Adrenal gland (tissue), 12 donors: ENCODE measurements around the gene C1orf56. TPM values are rescaled to one million over a fixed set of nuclear protein-coding genes. Genes with fewer than 3 reads are reported as not detected.
A peak's percentile ranks its signal among the peaks of the same experiment; 100 is the strongest.

Source experiments
- DNase-seq, 7 donors: peaks; one replicate each; pipeline ENCODE4 v3.0.0-alpha.2; 2019 to 2020
- H3K27ac ChIP-seq, 5 donors: fragments of 200-600 bp; sonication (generic) in 4 of 5; 1 replicate in 3 of 5; 2 replicates in 2 of 5; pipeline versions ENCODE4 v1.5.1 to v1.8.0; 2016 to 2020; ENCODE audit warnings: mild to moderate bottlenecking in 1 of 5
- H3K27me3 ChIP-seq: fragments of 200-600 bp; 2 replicates; pipeline ENCODE4 v1.8.0; 2021
- H3K36me3 ChIP-seq, 2 donors: fragments of 200-600 bp; replicated peaks in 1 of 2; 1 replicate in 1 of 2; 2 replicates in 1 of 2; pipeline versions ENCODE4 v1.5.1 to v1.8.0; 2018 to 2022
- H3K4me1 ChIP-seq, 2 donors: fragments of 200-600 bp; replicated peaks in 1 of 2; 1 replicate in 1 of 2; 2 replicates in 1 of 2; pipeline versions ENCODE4 v1.5.1 to v1.8.0; 2018 to 2021
- H3K4me3 ChIP-seq, 4 donors: fragments of 200-600 bp; sonication (generic) in 3 of 4; one replicate each; pipeline ENCODE4 v1.5.1; 2016 to 2018
- H3K9me3 ChIP-seq, 3 donors: fragments of 200-600 bp; sonication (generic) in 1 of 3; replicated peaks in 1 of 3; 1 replicate in 2 of 3; 2 replicates in 1 of 3; pipeline versions ENCODE4 v1.5.1 to v1.8.0; 2016 to 2021
- POLR2A ChIP-seq, 2 donors: fragments of 450-650 bp; IDR thresholded peaks; one replicate each; pipeline ENCODE4 v1.6.1; 2017; ENCODE audit warnings: antibody characterized with exemption in 2 of 2, mild to moderate bottlenecking in 2 of 2, moderate library complexity in 1 of 2
- WGBS, 4 donors: extraction: QIAGEN DNeasy Blood & Tissue Kit in 2 of 4; methylation state at CpG; one replicate each; pipeline versions ENCODE4 v1.1.5 to v1.1.7; 2013 to 2017; 5-methylcytosine and 5-hydroxymethylcytosine counted together
- intact Hi-C, 2 donors: fragments of 100-400 bp; cut with DNase I; formaldehyde crosslinking; loops; one replicate each; pipeline versions ENCODE4 v1.14.1 to v1.15.0; 2022 to 2023
- polyA plus RNA-seq, 3 donors: library from polyadenylated mRNA; stranded (reverse); fragments of 200-250 nt in 2 of 3; fragments of 350-450 nt in 1 of 3; fragmentation: Illumina TruSeq in 1 of 3; extraction: RNeasy Lipid Tissue Mini Kit (QIAGEN cat#74804) in 1 of 3; gene quantifications; one replicate each; pipeline ENCODE4 v1.2.3, GENCODE V29; 2013 to 2014
- total RNA-seq, 9 donors: library from RNA; depleted of rRNA in 4 of 9; stranded (reverse); fragments of >200 nt in 4 of 9; fragments of 120-200 nt in 1 of 9; fragmentation: NEBNext Ultra II Directional in 1 of 9; extraction: Animal tissue kit (Norgen Biotek cat#: 25700) in 1 of 9; gene quantifications; one replicate each; pipeline versions ENCODE4 v1.1.0 to v1.2.4, GENCODE V29; 2013 to 2023
- TF ChIP-seq, protein P1 (sequence below), 6 experiments: fragments of 450-650 bp in 4 of 6; fragments of 200-600 bp in 2 of 6; sonication (generic) in 1 of 6; IDR thresholded peaks; 1 replicate in 5 of 6; 2 replicates in 1 of 6; pipeline versions ENCODE4 v1.5.1 to v1.8.0; 2016 to 2021; ENCODE audit warnings: antibody characterized with exemption in 6 of 6, mild to moderate bottlenecking in 2 of 6, moderate library complexity in 1 of 6
- donor health status: healthy with polysubstance abuse.
- donor health status: Bipolar disorder and iron deficiency.
- donor health status: DM: yes; HTN: yes; CAD: no.
- donor health status: DM: no; HTN: no; CAD: no.
- donor health status: DM: no; HTN: no; CAD: no.
- donor health status: DM: yes; HTN: yes; CAD: no.

Gene C1orf56
- total and polyA plus RNA-seq, 12 donors: 3.9 to 29.7 (median 11.5) TPM

GRCh38 chr1:151067185-151067584 is 19.6 kb downstream of the C1orf56 start:
- Histone ChIP-seq H3K4me3 (no peak overlapping the region), H3K9me3 (no peaks in the 10 kb centered on the region), H3K27me3 (no peaks in the 10 kb centered on the region), H3K27ac (no peak overlapping the region), H3K4me1 (peaks cover 0 to 17% of the 10 kb centered on the region in 2 donors), H3K36me3 (no peaks in the 10 kb centered on the region)
- no peak for DNase-seq
- TF ChIP-seq POLR2A (IDR thresholded peaks at IDR 0.05): no peak
- TF ChIP-seq, protein P1, sequence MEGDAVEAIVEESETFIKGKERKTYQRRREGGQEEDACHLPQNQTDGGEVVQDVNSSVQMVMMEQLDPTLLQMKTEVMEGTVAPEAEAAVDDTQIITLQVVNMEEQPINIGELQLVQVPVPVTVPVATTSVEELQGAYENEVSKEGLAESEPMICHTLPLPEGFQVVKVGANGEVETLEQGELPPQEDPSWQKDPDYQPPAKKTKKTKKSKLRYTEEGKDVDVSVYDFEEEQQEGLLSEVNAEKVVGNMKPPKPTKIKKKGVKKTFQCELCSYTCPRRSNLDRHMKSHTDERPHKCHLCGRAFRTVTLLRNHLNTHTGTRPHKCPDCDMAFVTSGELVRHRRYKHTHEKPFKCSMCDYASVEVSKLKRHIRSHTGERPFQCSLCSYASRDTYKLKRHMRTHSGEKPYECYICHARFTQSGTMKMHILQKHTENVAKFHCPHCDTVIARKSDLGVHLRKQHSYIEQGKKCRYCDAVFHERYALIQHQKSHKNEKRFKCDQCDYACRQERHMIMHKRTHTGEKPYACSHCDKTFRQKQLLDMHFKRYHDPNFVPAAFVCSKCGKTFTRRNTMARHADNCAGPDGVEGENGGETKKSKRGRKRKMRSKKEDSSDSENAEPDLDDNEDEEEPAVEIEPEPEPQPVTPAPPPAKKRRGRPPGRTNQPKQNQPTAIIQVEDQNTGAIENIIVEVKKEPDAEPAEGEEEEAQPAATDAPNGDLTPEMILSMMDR (IDR thresholded peaks at IDR 0.05): no peak
- 60 to 69% (median 63%) methylated on average over 4 of the region's 4 CpGs for WGBS, 4 donors
- intact Hi-C loops: no loop called here

- no peaks in the 10 kb centered on the region for H3K36me3 ChIP-seq
- H3K27ac ChIP-seq: peak overlapping the region in 1 of 5 donors; percentile 100
- DNase-seq: no peak
- no peaks in the 10 kb centered on the region for H3K9me3 ChIP-seq
- intact Hi-C loops: no loop called here
- peaks cover 0 to 17% of the 10 kb centered on the region in 2 donors for H3K4me1 ChIP-seq
- H3K4me3 ChIP-seq: no peak overlapping the region
- no peak for TF ChIP-seq POLR2A (IDR thresholded peaks at IDR 0.05)
- TF ChIP-seq, protein P1 (IDR thresholded peaks at IDR 0.05): no peak
- no peaks in the 10 kb centered on the region for H3K27me3 ChIP-seq
- 90 to 94% (median 91%) methylated on average over 5 of the region's 5 CpGs for WGBS, 4 donors
Measured at GRCh38 chr1:151069103-151069486, 21.5 kb downstream of the C1orf56 start.

- 0 to 2% (median 1%) methylated on average over 31 to 50 of the region's 50 CpGs for WGBS, 4 donors
- intact Hi-C loops: no loop called here
- peak; percentile 10 to 51 for TF ChIP-seq POLR2A (IDR thresholded peaks at IDR 0.05)
- TF ChIP-seq, protein P1 (IDR thresholded peaks at IDR 0.05): peak; percentile 75 to 93 (median 86)
Measured at GRCh38 chr1:151070474-151071276, 23.1 kb downstream of the C1orf56 start, which contains the start of gene GABPB2. Gene GABPB2 (plus strand): TSS chr1:151070761. CDS start chr1:151088190, 17,429 bp downstream.

GRCh38 chr1:151072224-151072623 is 24.7 kb downstream of the C1orf56 start:
- peaks cover 0 to 17% of the 10 kb centered on the region in 2 donors for H3K4me1 ChIP-seq
- TF ChIP-seq, protein P1 (IDR thresholded peaks at IDR 0.05): no peak
- no peak for TF ChIP-seq POLR2A (IDR thresholded peaks at IDR 0.05)
- intact Hi-C loops: no loop called here
- peak overlapping the region in 2 of 5 donors; percentile 96 to 100 for H3K27ac ChIP-seq
- peak in 1 of 7 donors; percentile 54 for DNase-seq
- 84 to 87% (median 86%) methylated on average over 13 of the region's 13 CpGs for WGBS, 4 donors
- peaks cover 0 to 4% of the 10 kb centered on the region in 2 donors for H3K36me3 ChIP-seq
- no peaks in the 10 kb centered on the region for H3K27me3 ChIP-seq
- no peak overlapping the region for H3K4me3 ChIP-seq
- no peaks in the 10 kb centered on the region for H3K9me3 ChIP-seq

More at GRCh38 chr1:151070474-151071276, 23.1 kb downstream of the C1orf56 start, which contains the start of gene GABPB2:
- no peaks in the 10 kb centered on the region for H3K27me3 ChIP-seq
- H3K27ac ChIP-seq: peak within 1 kb of the TSS; percentile 96 to 100 (median 98)
- H3K9me3 ChIP-seq: no peaks in the 10 kb centered on the region
- peak within 1 kb of the TSS; percentile 5 to 75 (median 66) for H3K4me3 ChIP-seq
- DNase-seq: peak; percentile 94 to 97 (median 95)
- peaks cover 0 to 4% of the 10 kb centered on the region in 2 donors for H3K36me3 ChIP-seq
- peaks cover 0 to 17% of the 10 kb centered on the region in 2 donors for H3K4me1 ChIP-seq
